Colonic mucosa (tissue), 4 donors: ENCODE measurements around the gene PRR15. TPM values are rescaled to one million over a fixed set of nuclear protein-coding genes. Genes with fewer than 3 reads are reported as not detected.

Source experiments
- DNase-seq: peaks from one replicate; pipeline ENCODE4 v3.0.0-alpha.2; 2020
- H3K27ac ChIP-seq: fragments of 200-600 bp; one replicate; pipeline ENCODE4 v1.8.0; 2021
- H3K27me3 ChIP-seq: fragments of 200-600 bp; one replicate; pipeline ENCODE4 v1.8.0; 2021
- H3K36me3 ChIP-seq: fragments of 200-600 bp; one replicate; pipeline ENCODE4 v1.8.0; 2021
- H3K4me1 ChIP-seq: fragments of 200-600 bp; one replicate; pipeline ENCODE4 v1.8.0; 2021; ENCODE audit warnings: mild to moderate bottlenecking
- H3K4me3 ChIP-seq: fragments of 200-600 bp; one replicate; pipeline ENCODE4 v1.8.0; 2021
- H3K9ac ChIP-seq, 2 donors: one replicate each; pipeline ENCODE4 v1.7.0; 2013; ENCODE audit warnings: control low read depth in 2 of 2, low read depth in 2 of 2, low read length in 2 of 2
- H3K9me3 ChIP-seq: fragments of 200-600 bp; one replicate; pipeline ENCODE4 v1.8.0; 2021
- CTCF ChIP-seq: fragments of 200-600 bp; IDR thresholded peaks from one replicate; pipeline ENCODE4 v1.8.0; 2022; ENCODE audit warnings: antibody characterized with exemption, mild to moderate bottlenecking
- intact Hi-C: fragments of 100-400 bp; cut with DNase I; formaldehyde crosslinking; loops from one replicate; pipeline ENCODE4 v1.14.1; 2022
- total RNA-seq, 2 donors: library from RNA; stranded (reverse); fragmentation: NEBNext Ultra II Directional in 1 of 2; extraction: Animal tissue kit (Norgen Biotek cat#: 25700) in 1 of 2; gene quantifications; one replicate each; pipeline ENCODE4 v1.2.1, GENCODE V29; 2021
- donor health status: healthy.
- donor health status: DM: no; HTN: no; CAD: no.
- donor health status: DM: no; HTN: no; CAD: no.

Gene PRR15
- total RNA-seq, 2 donors from 2014 or later, result 129 to 194 TPM

DNA sequence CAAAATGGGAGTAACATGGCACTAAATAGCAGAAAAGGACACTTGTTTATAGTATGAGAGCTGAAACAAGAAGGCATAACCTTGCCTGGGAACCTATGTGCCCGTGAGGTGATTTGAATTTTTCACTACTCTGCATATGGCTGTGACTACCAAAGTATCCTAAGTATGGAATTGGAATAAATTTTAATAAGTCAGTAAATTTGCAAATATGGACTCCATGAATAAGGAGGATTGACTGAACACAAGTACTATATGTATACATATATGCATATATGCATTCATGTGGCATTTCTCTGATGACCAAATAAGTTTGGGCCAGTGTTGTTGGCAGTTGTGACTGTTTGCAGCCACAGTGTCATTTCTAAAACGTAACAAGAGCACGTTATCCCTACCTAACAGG lies 34.5 kb downstream of the PRR15 start:
- intact Hi-C loops, result no loop called here
- DNase-seq, result no peak
- TF ChIP-seq CTCF, result no peak
- Histone ChIP-seq H3K27me3 (no peaks in the 10 kb centered on the region), H3K9me3 (no peaks in the 10 kb centered on the region), H3K27ac (peak overlapping the region; percentile 76), H3K36me3 (no peaks in the 10 kb centered on the region), H3K4me1 (peaks cover 6% of the 10 kb centered on the region), H3K9ac (peak overlapping the region in 1 of 2 donors; percentile 46), H3K4me3 (no peak overlapping the region)

GRCh38 chr7:29598613-29599012 lies 35.0 kb downstream of the PRR15 start:
- Histone ChIP-seq H3K4me1 (peaks cover 6% of the 10 kb centered on the region), H3K27me3 (no peaks in the 10 kb centered on the region), H3K36me3 (no peaks in the 10 kb centered on the region), H3K9me3 (no peaks in the 10 kb centered on the region), H3K4me3 (no peak overlapping the region), H3K27ac (peak overlapping the region; percentile 76), H3K9ac (peak overlapping the region in 1 of 2 donors; percentile 46)
- intact Hi-C loops, result no loop called here
- DNase-seq, result peak; percentile 92
- TF ChIP-seq CTCF, result no peak

DNA sequence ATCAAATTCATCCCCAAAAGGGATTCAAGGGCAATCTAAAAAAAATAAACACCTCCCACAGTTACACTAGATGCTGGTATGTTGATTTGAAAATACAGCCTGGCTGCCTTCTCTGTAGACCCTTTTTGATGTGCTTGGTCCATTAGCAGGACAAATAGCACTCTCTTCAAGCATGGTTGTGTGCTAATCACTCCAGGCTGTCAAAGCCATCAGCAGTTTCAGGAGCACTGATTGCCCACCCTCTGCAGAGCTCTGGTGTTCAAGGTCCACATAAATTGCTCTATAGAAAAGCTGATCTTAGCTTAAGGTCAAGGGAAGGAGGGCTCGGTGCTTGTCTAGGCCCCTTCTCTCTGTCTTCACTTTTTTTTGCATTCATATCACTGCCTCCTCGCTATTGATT lies 35.4 kb downstream of the PRR15 start:
- Histone ChIP-seq H3K9me3 (no peaks in the 10 kb centered on the region), H3K4me1 (peaks cover 6% of the 10 kb centered on the region), H3K9ac (peak overlapping the region in 1 of 2 donors; percentile 30), H3K36me3 (no peaks in the 10 kb centered on the region), H3K27me3 (no peaks in the 10 kb centered on the region), H3K4me3 (no peak overlapping the region), H3K27ac (peak overlapping the region; percentile 76)
- no peak for DNase-seq
- intact Hi-C loops, result no loop called here
- TF ChIP-seq CTCF, result no peak

GRCh38 chr7:29600661-29601060 lies 37.0 kb downstream of the PRR15 start:
- no peak for TF ChIP-seq CTCF
- H3K27ac ChIP-seq, result no peak overlapping the region
- no peak overlapping the region for H3K9ac ChIP-seq
- intact Hi-C loops, result no loop called here
- H3K27me3 ChIP-seq, result no peaks in the 10 kb centered on the region
- no peaks in the 10 kb centered on the region for H3K36me3 ChIP-seq
- peaks cover 6% of the 10 kb centered on the region for H3K4me1 ChIP-seq
- H3K9me3 ChIP-seq, result no peaks in the 10 kb centered on the region
- no peak for DNase-seq
- no peak overlapping the region for H3K4me3 ChIP-seq

GRCh38 chr7:29604052-29604451 lies 40.4 kb downstream of the PRR15 start:
- no peak overlapping the region for H3K27ac ChIP-seq
- no peaks in the 10 kb centered on the region for H3K36me3 ChIP-seq
- intact Hi-C loops, result no loop called here
- H3K9me3 ChIP-seq, result no peaks in the 10 kb centered on the region
- H3K4me3 ChIP-seq, result no peak overlapping the region
- no peak for TF ChIP-seq CTCF
- no peaks in the 10 kb centered on the region for H3K27me3 ChIP-seq
- no peak for DNase-seq
- H3K9ac ChIP-seq, result no peak overlapping the region
- H3K4me1 ChIP-seq, result peaks cover 3% of the 10 kb centered on the region
